Middle frontal gyrus (tissue), 1 donor: ENCODE results near the gene FBXL19.

ENCODE experiments used
- DNase-seq: peaks from one replicate; pipeline ENCODE4 v3.0.0-alpha.2; 2015; ENCODE audit warnings: low spot score; ENCODE audit errors: extremely low spot score

Gene FBXL19

GRCh38 chr16:30946671-30947540 lies 23.5 kb downstream of the FBXL19 start:
- no peak for DNase-seq

- DNase-seq, result no peak
Measured at GRCh38 chr16:30947541-30947858, 24.1 kb downstream of the FBXL19 start.

DNA sequence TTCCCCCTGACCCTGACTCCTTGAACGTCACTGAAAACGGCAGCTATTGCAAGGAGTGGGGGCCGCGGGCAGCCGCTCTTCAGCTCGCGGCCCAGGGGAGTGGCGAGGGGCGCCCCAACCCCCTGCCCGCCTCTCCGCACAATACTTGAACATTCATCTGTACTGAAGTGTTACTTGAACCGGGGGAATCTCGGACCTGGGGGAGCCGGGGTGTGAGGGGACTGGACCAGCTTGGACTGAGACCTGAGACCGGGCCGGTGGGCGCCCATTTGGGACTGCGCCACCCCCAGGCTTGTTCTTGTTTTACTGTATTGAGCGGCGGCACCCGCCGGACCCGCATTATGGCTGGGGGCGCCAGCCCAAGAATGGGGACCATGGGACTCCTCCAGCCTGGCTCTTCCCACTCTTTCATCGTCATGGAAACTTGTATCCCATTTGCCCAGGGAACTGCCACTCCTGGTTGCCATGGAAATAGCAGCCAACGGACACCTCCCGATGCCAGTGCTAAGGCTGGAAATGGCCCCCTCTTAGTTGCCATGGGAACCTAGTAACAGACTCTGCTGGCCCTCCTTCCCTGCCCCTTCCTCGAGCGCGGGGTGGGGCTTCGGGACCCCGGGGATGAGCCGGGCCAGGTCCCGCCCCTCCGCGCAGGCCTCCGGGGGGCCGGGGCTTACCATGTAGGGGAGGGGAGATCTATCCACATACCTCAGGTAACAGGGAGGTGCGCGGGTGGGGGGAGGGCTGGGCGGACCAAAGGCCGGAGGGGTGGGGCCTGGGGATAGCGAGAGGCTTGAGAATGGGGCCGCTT lies 24.7 kb downstream of the FBXL19 start:
- peak; percentile 94 for DNase-seq

DNA sequence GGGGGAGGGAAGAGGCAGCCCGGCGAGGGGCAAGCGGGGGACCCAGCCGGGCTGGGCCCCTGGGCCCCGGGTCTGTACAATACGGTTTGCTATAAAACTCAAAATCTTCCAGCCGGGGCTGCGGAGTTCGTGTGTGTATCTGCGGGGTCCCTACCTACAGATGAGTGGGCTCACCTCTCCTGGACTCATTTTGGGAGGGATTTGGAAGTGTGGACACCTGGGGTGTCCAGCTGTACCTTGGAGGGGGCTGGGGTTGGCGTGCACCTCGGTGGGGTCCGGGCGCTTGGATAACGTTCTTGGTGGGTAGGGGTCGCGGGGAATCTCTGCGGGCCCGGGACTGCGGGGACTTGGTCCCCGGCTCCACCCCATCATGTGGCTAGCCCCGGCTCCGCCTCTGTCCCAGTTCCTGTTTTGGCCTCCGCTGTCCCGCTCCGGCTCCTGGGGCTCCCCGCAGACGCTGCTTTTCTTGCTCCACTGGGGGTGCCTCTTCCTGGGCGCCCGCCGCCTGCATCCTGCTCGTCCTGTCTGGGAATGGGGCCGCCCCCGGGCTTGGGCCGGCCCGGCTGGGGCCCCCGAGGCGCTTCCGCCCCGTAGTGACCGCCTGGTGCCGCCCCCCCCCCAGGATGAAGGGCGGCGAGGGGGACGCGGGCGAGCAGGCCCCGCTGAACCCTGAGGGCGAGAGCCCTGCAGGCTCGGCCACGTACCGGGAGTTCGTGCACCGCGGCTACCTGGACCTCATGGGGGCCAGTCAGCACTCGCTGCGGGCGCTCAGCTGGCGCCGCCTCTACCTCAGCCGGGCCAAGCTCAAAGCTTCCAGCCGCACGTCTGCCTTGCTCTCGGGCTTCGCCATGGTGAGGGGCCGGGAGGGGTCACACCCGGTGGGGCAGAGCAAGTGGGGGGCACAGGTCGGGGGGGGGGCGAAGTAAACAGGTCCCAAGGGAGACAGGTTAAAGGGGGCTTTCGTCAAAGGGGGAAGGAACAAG lies 25.6 kb downstream of the FBXL19 start, which contains the start of gene ORAI3:
TSS of gene ORAI3 (plus strand) at position 402 of the 983 bp plus-strand sequence. CDS start at position 624, 222 bp downstream.
- no peak for DNase-seq

- DNase-seq, result no peak
Measured at GRCh38 chr16:30949650-30950515, 26.5 kb downstream of the FBXL19 start.

DNA sequence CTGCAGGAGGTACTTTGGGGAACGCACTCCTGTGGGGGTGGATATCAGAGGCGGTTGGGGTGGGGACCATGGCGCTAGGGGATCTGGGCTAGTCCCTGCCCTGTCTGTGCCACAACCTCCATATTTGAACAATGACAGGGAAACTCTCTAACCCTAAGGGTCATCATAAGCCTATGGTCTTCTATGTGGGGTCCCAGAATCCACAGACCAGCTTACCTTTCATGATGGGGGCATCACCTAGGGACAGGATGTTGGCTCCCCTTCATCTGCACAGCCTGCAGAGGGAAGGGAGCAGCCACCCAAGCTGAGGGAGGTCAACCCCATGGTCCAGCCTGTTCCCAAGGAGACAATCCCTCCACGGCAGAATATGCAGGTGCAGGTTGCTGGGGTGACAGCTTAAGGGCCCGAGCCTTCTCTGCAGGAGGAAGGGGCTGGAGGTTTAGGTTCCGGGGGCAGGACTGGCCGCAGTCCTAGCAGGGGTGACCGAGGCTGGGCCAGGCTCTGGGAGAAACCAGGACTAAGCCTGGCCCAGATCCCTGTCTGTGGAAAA lies 27.2 kb downstream of the FBXL19 start:
- DNase-seq, result no peak

- no peak for DNase-seq
Measured at GRCh38 chr16:30951193-30951592, 27.8 kb downstream of the FBXL19 start.

GRCh38 chr16:30951750-30952149 lies 28.4 kb downstream of the FBXL19 start:
- no peak for DNase-seq

DNA sequence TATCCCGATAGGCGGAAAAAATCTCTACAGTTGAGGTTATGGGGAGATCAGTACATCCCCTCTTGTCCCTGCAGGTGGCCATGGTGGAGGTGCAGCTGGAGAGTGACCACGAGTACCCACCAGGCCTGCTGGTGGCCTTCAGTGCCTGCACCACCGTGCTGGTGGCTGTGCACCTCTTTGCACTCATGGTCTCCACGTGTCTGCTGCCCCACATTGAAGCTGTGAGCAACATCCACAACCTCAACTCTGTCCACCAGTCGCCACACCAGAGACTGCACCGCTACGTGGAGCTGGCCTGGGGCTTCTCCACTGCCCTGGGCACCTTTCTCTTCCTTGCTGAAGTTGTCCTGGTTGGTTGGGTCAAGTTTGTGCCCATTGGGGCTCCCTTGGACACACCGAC lies 29.7 kb downstream of the FBXL19 start:
- DNase-seq, result no peak

GRCh38 chr16:30953511-30954124 lies 30.2 kb downstream of the FBXL19 start:
- DNase-seq, result no peak

GRCh38 chr16:30954993-30955392 lies 31.6 kb downstream of the FBXL19 start:
- DNase-seq, result no peak

GRCh38 chr16:30956601-30957455 lies 33.5 kb downstream of the FBXL19 start:
- no peak for DNase-seq

DNA sequence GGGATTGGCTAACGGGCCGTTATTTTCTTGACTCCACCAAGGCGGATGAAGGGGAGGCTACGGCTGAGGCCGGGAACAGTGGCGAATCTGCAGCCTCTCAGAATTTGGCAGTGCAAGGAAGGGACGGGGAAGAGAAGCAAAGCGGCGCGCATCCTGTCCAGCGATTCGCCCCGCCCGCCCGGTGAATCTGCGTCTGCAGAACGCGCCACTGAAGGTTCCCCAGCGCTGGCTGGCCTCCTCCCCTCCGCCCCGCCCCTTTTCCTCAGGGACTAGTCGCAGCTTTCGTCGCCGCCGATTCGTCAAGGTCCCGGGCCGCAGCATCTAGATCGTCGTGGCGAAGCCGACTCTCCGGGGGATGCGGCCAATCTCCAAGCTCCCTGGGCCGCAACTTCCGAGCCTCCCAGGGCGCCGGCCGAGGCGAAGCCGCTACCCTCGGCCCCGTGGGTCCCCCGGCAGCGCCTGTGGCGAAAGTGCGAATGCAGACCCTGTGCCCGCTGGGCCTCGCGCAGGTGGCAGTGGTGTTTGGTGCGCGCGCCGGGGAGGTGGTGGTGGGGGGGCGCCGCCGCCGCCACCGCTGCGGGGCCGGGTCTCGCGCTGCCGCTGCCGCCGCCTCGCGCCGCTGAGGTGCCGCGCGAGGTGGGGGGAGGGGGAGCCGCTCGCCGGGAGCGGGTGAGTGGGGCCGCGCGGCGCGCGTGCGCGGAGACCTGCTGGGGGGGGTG lies 34.2 kb downstream of the FBXL19 start, which contains the start of gene SETD1A:
TSS of gene SETD1A (plus strand) at position 299 of the 719 bp plus-strand sequence. CDS start 978 bp downstream, outside the sequence.
- DNase-seq, result peak; percentile 86

GRCh38 chr16:30958175-30959079 lies 35.1 kb downstream of the FBXL19 start:
- no peak for DNase-seq

GRCh38 chr16:30961384-30961783 lies 38.0 kb downstream of the FBXL19 start:
- DNase-seq, result no peak

- DNase-seq, result no peak
Measured at GRCh38 chr16:30963925-30964511, 40.6 kb downstream of the FBXL19 start.
